Ishikawa (cell line): ENCODE results near the gene USH1G.

Experiments used
- CEBPB ChIP-seq: IDR thresholded peaks from 2 replicates; pipeline ENCODE4 v1.6.1; 2012
- CREB1 ChIP-seq: IDR thresholded peaks from 2 replicates; pipeline ENCODE4 v1.6.1; 2012; ENCODE audit warnings: low read depth
- RAD21 ChIP-seq: IDR thresholded peaks from 2 replicates; pipeline ENCODE4 v1.6.1; 2012; ENCODE audit warnings: low read depth
- ZBTB7A ChIP-seq: IDR thresholded peaks from 2 replicates; pipeline ENCODE4 v1.6.1; 2012; ENCODE audit warnings: low read depth
- TF ChIP-seq, protein P1 (sequence below): IDR thresholded peaks from 2 replicates; pipeline ENCODE4 v1.6.1; 2012
- TF ChIP-seq, protein P2 (sequence below): IDR thresholded peaks from 2 replicates; pipeline ENCODE4 v1.6.1; 2012; ENCODE audit warnings: low read depth, mild to moderate bottlenecking
- TF ChIP-seq, protein P3 (sequence below): IDR thresholded peaks from 2 replicates; pipeline ENCODE4 v1.6.1; 2012

DNA sequence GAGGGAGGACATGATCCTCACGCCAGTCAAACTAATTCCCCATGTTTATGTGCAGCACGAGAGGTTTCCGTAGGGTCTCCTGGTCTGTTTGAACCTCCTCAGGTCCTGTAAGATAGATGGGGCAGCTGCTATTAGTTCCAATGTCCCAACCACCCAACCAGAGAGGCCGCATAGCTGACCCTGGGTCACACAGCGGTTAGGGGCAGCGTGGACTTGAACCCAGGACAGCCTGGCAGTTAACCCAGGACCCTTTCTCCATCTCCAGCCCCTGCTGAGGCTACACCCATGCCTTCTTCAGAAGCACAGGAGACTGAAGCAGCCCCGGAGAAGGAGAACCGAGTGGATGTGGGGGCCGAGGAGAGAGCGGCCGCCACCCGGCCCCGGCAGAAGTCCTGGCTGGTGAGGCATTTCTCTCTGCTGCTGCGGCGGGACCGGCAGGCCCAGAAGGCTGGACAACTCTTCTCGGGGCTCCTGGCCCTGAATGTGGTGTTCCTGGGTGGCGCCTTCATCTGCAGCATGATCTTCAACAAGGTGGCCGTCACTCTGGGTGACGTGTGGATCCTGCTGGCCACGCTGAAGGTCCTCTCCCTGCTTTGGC lies 18.2 kb upstream of the USH1G start:
- TF ChIP-seq, protein P1, sequence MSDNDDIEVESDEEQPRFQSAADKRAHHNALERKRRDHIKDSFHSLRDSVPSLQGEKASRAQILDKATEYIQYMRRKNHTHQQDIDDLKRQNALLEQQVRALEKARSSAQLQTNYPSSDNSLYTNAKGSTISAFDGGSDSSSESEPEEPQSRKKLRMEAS: no peak; the same call in 1 of the 2 replicates
- TF ChIP-seq RAD21 (no peak), ZBTB7A (no peak), CEBPB (no peak), CREB1 (no peak)
- TF ChIP-seq, protein P2, sequence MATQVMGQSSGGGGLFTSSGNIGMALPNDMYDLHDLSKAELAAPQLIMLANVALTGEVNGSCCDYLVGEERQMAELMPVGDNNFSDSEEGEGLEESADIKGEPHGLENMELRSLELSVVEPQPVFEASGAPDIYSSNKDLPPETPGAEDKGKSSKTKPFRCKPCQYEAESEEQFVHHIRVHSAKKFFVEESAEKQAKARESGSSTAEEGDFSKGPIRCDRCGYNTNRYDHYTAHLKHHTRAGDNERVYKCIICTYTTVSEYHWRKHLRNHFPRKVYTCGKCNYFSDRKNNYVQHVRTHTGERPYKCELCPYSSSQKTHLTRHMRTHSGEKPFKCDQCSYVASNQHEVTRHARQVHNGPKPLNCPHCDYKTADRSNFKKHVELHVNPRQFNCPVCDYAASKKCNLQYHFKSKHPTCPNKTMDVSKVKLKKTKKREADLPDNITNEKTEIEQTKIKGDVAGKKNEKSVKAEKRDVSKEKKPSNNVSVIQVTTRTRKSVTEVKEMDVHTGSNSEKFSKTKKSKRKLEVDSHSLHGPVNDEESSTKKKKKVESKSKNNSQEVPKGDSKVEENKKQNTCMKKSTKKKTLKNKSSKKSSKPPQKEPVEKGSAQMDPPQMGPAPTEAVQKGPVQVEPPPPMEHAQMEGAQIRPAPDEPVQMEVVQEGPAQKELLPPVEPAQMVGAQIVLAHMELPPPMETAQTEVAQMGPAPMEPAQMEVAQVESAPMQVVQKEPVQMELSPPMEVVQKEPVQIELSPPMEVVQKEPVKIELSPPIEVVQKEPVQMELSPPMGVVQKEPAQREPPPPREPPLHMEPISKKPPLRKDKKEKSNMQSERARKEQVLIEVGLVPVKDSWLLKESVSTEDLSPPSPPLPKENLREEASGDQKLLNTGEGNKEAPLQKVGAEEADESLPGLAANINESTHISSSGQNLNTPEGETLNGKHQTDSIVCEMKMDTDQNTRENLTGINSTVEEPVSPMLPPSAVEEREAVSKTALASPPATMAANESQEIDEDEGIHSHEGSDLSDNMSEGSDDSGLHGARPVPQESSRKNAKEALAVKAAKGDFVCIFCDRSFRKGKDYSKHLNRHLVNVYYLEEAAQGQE: no peak
- TF ChIP-seq, protein P3, sequence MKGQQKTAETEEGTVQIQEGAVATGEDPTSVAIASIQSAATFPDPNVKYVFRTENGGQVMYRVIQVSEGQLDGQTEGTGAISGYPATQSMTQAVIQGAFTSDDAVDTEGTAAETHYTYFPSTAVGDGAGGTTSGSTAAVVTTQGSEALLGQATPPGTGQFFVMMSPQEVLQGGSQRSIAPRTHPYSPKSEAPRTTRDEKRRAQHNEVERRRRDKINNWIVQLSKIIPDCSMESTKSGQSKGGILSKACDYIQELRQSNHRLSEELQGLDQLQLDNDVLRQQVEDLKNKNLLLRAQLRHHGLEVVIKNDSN: no peak
